Caco-2 (cell line): ENCODE measurements around the gene WDR75. TPM values are rescaled to one million over a fixed set of nuclear protein-coding genes. Genes with fewer than 3 reads are reported as not detected.

Experiments used
- BruUV-seq: library from RNA; stranded (reverse); fragments of 400-500 nt; replicated peaks from 2 replicates; lab custom pipeline; 2021; lab: Mats Ljungman, UMichigan
- CTCF ChIA-PET: fragments of 300-600 bp; sonication (Branson Sonifier 250); formaldehyde crosslinking; loops from one replicate; lab custom pipeline; 2022; ENCODE audit warnings: antibody characterized with exemption; lab: Charles Lee
- POLR2A ChIA-PET: fragments of 300-600 bp; sonication (Branson Sonifier 250); formaldehyde crosslinking; loops from one replicate; lab custom pipeline; 2022; ENCODE audit warnings: antibody characterized with exemption; lab: Charles Lee
- DNase-seq, 2 experiments: peaks; one replicate each; pipeline versions ENCODE4 v3.0.0 to v3.0.0-alpha.2; 2020 to 2022
- H3K27me3 ChIP-seq: replicated peaks from 2 replicates; pipeline ENCODE4 v1.6.0; 2011; ENCODE audit warnings: low read length; ENCODE audit not compliant: control insufficient read depth, insufficient read depth
- H3K36me3 ChIP-seq: 2 replicates; pipeline ENCODE4 v1.5.1; 2011; ENCODE audit warnings: low read length; ENCODE audit not compliant: control insufficient read depth, insufficient read depth
- H3K4me1 ChIP-seq: fragments of 250-450 bp; sonication (Bioruptor Pico); 2 replicates; pipeline ENCODE4 v1.5.1; 2020; ENCODE audit warnings: mild to moderate bottlenecking
- H3K4me3 ChIP-seq: 2 replicates; pipeline ENCODE4 v1.5.1; 2011; ENCODE audit warnings: low read depth, mild to moderate bottlenecking, control low read depth, low read length
- H3K9me3 ChIP-seq: fragments of 250-450 bp; sonication (Bioruptor Pico); 2 replicates; pipeline ENCODE4 v1.5.1; 2020; ENCODE audit warnings: mild to moderate bottlenecking, moderate library complexity
- H3K27ac Mint-ChIP-seq: one replicate; pipeline ENCODE4 v1.8.0; 2022; ENCODE audit warnings: mixed read lengths; ENCODE audit not compliant: unreplicated experiment
- H3K27me3 Mint-ChIP-seq: one replicate; pipeline ENCODE4 v1.8.0; 2022; ENCODE audit warnings: mixed read lengths; ENCODE audit not compliant: insufficient read depth, unreplicated experiment
- H3K36me3 Mint-ChIP-seq: one replicate; pipeline ENCODE4 v1.8.0; 2022; ENCODE audit warnings: mild to moderate bottlenecking, mixed read lengths; ENCODE audit not compliant: insufficient read depth, unreplicated experiment
- H3K4me1 Mint-ChIP-seq: one replicate; pipeline ENCODE4 v1.8.0; 2022; ENCODE audit warnings: low read depth, mixed read lengths; ENCODE audit not compliant: unreplicated experiment
- H3K4me3 Mint-ChIP-seq: one replicate; pipeline ENCODE4 v1.8.0; 2022; ENCODE audit warnings: mild to moderate bottlenecking, moderate library complexity, mixed read lengths; ENCODE audit not compliant: unreplicated experiment
- H3K9me3 Mint-ChIP-seq: one replicate; pipeline ENCODE4 v1.8.0; 2022; ENCODE audit warnings: mixed read lengths; ENCODE audit not compliant: unreplicated experiment
- CTCF ChIP-seq, 2 experiments: fragments of 200-600 bp in 1 of 2; IDR thresholded peaks; 1 replicate in 1 of 2; 2 replicates in 1 of 2; pipeline versions ENCODE4 v1.5.1 to v1.8.0; 2011 to 2022; ENCODE audit warnings: antibody characterized with exemption in 1 of 2, control low read depth in 1 of 2, inconsistent platforms in 1 of 2, low read depth in 1 of 2, low read length in 1 of 2, mild to moderate bottlenecking in 1 of 2, moderate library complexity in 1 of 2; ENCODE audit not compliant: insufficient read depth in 1 of 2, severe bottlenecking in 1 of 2, unreplicated experiment in 1 of 2
- intact Hi-C: fragments of 100-400 bp; cut with micrococcal nuclease; formaldehyde crosslinking; loops from one replicate; pipeline ENCODE4 v1.10.0; 2022; ENCODE audit not compliant: unreplicated experiment
- total RNA-seq: library from RNA; stranded (reverse); gene quantifications from 2 replicates; pipeline ENCODE4 v1.2.3, GENCODE V29; 2022

Gene WDR75
- total RNA-seq, 1 experiment from 2014 or later: 50.2 TPM

DNA sequence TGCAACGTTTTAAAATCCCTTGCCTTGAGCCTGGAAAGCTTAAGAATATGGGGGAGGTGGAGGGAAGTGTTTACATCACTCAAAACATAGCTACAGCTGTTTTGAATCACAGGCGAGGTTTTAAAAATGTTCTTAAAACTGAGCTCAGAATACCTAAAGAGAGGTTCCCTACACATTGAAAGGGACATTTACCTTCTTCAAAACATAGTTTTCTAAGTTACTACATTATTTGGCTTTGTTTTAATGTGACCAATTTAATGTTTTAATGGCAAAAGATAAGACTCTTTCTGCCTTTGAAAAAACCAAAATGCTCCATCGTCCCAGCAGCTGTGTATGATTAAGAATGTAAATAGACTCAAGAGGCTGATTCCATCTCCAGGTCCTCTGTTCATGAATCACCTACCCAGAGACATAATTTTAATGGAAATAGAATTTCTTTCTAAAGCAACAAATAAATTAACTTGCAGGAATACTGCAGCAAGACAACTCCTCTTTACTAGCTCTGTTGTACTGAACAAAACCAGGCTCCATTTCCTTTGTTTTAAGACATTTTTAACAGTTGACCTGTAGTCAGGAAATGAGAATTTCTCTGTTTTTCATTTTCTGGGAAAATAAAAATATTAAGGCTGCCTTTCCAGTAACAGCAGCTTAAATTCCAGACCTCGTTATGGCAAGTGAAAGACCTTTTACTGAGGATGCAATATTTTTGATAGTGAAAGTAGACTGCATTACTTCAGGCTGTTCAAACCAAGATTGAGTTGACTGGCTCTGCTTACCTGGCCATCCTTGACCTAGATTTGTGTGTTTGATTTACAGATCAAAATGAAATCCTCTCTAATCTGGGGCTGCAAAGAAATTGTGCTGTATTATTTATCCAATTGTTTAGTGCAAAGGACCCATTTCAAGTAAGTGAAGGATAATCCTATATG is 33.7 kb upstream of the WDR75 start:
- Mint-ChIP-seq H3K36me3 (no peaks in the 10 kb centered on the region), H3K4me1 (peaks cover 11% of the 10 kb centered on the region), H3K27me3 (no peaks in the 10 kb centered on the region), H3K27ac (no peak overlapping the region), H3K9me3 (no peaks in the 10 kb centered on the region), H3K4me3 (no peak overlapping the region)
- BruUV-seq: no TSS peak
- Histone ChIP-seq H3K27me3 (no peaks in the 10 kb centered on the region), H3K36me3 (no peaks in the 10 kb centered on the region), H3K9me3 (no peaks in the 10 kb centered on the region), H3K4me1 (peaks cover 26% of the 10 kb centered on the region), H3K4me3 (no peak overlapping the region)
- intact Hi-C loops: loop anchor here (5.0 kb wide), 1 partner anchor 40 kb away; no protein-coding TSS in a partner anchor
- CTCF ChIA-PET: interaction anchor here (0.9 kb wide), 1 partner anchor 265 kb away, joined by 3 read pairs; no protein-coding TSS in a partner anchor
- no peak for TF ChIP-seq CTCF (IDR thresholded peaks at IDR 0.05; ENCODE audit: insufficient read depth in 1 of 2, low read depth in 1 of 2, low read length in 1 of 2, severe bottlenecking in 1 of 2, unreplicated experiment in 1 of 2)
- no peak for DNase-seq
- POLR2A ChIA-PET: interaction anchor here (0.5 kb wide), 1 partner anchor 494 kb away, joined by 4 read pairs; no protein-coding TSS in a partner anchor

DNA sequence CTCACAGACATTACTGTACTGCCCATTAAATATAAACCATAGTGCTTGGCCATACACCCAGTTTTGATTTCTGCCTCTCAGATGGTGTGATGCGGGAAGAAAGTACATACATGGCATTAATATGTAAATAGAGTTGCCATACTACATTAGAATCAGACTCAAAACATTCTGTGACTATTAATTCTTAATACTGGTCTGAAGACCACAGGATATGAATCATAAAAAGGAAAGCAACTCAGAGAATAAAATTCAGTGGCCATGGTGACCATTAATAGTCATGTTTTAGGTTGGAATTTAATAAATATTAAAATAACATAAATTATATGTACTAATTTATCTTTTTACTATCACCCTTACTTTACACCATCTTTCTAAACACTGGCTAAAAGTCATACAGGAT is 33.0 kb upstream of the WDR75 start:
- Mint-ChIP-seq H3K36me3 (no peaks in the 10 kb centered on the region), H3K9me3 (no peaks in the 10 kb centered on the region), H3K4me1 (peaks cover 11% of the 10 kb centered on the region), H3K27me3 (no peaks in the 10 kb centered on the region), H3K27ac (no peak overlapping the region), H3K4me3 (no peak overlapping the region)
- no peak for TF ChIP-seq CTCF (IDR thresholded peaks at IDR 0.05; ENCODE audit: insufficient read depth in 1 of 2, low read depth in 1 of 2, low read length in 1 of 2, severe bottlenecking in 1 of 2, unreplicated experiment in 1 of 2)
- no peaks in the 10 kb centered on the region for H3K27me3 ChIP-seq
- DNase-seq: no peak
- no peaks in the 10 kb centered on the region for H3K9me3 ChIP-seq
- CTCF ChIA-PET: no interaction called here
- BruUV-seq: no TSS peak
- H3K4me3 ChIP-seq: no peak overlapping the region
- peaks cover 26% of the 10 kb centered on the region for H3K4me1 ChIP-seq
- intact Hi-C loops: loop anchor here (5.0 kb wide), 1 partner anchor 41 kb away; no protein-coding TSS in a partner anchor
- POLR2A ChIA-PET: no interaction called here
- no peaks in the 10 kb centered on the region for H3K36me3 ChIP-seq

DNA sequence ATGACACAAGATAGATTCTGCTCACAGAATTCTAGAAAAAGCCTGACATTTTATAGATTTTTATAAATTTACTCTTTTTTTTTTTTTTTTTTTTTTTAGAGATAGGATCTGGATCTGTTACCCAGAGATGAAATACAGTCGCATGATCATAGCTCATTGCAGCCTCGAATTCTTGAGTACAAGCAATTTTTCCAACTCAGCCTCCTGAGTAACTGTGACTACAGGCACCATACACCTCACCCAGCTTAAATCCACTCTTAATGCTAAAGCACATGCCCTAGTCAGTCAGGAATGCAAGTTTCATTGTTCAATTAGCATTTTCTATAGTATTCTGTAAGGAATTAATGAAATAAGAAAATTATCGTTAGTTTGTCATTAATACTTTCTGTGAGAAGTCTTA is 32.1 kb upstream of the WDR75 start:
- no peak for DNase-seq
- H3K36me3 Mint-ChIP-seq: no peaks in the 10 kb centered on the region
- H3K4me1 Mint-ChIP-seq: peaks cover 11% of the 10 kb centered on the region
- H3K4me3 ChIP-seq: no peak overlapping the region
- no TSS peak for BruUV-seq
- no peaks in the 10 kb centered on the region for H3K27me3 Mint-ChIP-seq
- no peak overlapping the region for H3K4me3 Mint-ChIP-seq
- TF ChIP-seq CTCF (IDR thresholded peaks at IDR 0.05; ENCODE audit: insufficient read depth in 1 of 2, low read depth in 1 of 2, low read length in 1 of 2, severe bottlenecking in 1 of 2, unreplicated experiment in 1 of 2): no peak
- H3K9me3 ChIP-seq: no peaks in the 10 kb centered on the region
- ChIA-PET POLR2A (no interaction called here), CTCF (interaction anchor here (0.6 kb wide), 1 partner anchor 9 kb away, joined by 4 read pairs; no protein-coding TSS in a partner anchor)
- intact Hi-C loops: loop anchor here (5.0 kb wide), 1 partner anchor 42 kb away; no protein-coding TSS in a partner anchor
- peaks cover 26% of the 10 kb centered on the region for H3K4me1 ChIP-seq
- H3K36me3 ChIP-seq: no peaks in the 10 kb centered on the region
- no peak overlapping the region for H3K27ac Mint-ChIP-seq
- no peaks in the 10 kb centered on the region for H3K9me3 Mint-ChIP-seq
- no peaks in the 10 kb centered on the region for H3K27me3 ChIP-seq
